ENCODE results near the gene ADGRA1.
"Not testable (repeated sequence)": the region's sequence is repeated elsewhere in the genome, so short reads cannot be mapped to it uniquely, and the experiment has no call there.

ADGRA1 gene

DNA sequence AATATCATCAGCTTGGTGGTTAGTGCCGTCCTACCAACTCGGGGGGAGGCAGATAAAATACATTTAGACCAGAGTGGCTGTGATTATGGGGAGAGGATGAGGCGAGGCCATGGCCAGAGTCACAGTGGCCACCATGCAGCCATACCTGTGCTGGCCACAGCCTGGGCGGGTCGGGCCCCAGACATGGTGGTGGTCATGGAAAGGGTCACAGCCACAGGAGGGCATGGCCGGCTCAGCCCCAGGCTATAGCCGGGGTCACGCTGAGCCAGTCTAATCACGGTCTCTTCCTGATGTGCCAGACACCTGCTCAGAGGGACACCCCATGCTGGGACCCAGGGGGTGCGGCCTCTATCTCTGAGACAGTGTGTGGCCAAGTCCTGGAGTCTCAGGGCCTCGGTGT, 10.2 kb downstream of the ADGRA1 start:
- no peak for DNase-seq

DNA sequence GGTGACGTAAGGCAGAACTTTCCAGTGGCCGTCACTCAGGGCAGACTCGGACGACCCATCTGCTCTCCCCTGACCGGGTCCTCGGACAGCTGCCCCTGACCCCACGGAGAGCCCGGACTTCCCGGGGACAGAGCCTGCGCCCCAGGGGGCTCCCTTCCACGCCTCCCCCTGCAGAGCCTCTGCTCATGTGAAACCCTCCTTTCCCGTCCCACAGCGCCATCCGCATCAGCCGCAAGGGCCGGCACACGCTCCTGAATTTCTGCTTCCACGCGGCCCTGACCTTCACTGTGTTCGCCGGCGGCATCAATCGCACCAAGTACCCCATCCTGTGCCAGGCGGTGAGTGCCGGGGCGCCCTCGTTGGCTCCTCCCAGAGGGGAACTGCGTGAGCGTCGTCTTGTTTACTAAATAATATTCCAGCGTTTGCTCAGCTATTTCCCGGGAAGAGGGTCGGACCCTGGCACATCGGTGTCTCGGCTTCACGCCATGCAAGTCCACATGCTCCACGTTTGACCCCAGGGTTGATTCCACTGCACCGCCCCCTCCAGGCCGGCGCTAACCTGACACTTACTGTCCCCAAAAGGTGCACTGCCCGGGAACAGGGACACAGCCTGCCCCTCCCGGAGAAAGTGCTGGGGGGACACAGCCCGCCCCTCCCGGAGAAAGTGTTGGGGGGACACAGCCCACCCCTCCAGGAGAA, 10.9 kb downstream of the ADGRA1 start:
- no peak for DNase-seq

DNA sequence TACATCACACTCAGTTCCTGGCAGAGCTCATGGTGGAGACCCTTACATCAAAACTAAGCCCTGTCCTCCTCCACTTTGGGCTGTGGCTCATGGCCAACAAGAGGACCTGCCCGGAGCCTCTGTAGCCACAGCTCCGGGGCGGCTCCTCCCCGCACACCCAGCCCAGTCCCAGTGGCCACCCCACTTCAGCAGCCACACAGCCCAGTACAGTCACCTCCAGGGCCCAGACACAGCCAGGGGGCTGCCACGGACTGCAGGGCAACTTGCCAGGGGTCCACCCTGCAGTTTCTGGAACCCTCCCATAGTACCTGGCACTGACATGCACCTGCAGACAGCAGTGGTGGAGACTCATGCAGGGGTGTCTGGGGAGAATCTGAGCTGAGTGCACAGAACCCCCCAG, 11.8 kb downstream of the ADGRA1 start:
- DNase-seq, result no peak

DNA sequence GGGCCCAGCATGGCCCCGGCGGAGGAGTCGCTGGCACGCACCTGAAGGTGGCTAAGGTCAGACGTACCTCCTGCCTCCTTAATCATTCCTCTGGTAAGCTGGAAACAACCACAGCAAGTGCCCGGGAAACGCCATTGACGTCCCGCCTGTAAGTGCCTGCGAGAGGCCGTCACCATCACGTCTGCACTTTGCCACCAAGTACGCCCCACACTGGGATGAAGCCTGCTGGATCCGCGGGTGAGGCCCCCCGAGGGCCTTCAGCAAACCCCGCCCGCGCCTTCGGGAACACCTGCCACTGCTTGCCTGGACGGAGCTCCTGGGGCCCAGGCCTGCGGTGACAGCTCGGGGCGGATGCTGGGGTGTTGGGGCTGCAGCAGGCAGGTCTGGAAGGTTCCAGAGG, 12.5 kb downstream of the ADGRA1 start:
- no peak for DNase-seq

DNA sequence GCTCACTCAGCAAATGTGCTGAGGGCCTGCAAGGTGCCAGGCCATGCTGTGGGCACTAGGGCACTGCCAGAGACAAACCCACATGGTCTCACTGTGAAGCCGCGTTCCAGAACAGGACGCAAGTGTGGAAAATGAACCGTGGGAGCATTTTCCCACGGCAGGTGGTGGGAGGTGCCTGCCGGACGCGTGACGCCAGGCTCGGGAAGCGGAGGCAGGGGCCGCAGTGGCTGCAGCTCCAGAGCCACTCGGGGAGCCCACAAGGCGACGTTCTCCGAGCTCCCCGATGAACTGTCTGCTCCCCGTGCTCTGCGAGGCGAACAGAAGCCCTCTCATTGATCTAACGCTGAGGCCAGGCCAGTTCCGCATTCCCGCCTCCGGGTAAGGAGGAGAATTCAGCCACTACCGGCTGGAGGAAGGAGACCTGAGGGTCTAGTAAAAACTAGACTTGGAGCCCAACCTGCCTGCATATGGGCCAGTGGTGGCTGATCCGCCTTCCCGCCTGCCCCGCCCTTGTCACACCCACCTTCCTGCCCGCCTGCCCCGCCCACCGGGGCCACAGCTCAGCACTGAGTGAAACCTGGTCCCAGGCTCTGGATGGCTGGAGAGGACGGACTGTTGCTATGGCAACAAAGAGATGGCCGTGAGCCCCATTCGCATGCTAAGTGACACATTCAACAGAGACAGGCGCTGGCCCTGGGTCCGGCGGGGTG, 13.1 kb downstream of the ADGRA1 start:
- peak in 1 of 2 donors; percentile 4 for DNase-seq

DNA sequence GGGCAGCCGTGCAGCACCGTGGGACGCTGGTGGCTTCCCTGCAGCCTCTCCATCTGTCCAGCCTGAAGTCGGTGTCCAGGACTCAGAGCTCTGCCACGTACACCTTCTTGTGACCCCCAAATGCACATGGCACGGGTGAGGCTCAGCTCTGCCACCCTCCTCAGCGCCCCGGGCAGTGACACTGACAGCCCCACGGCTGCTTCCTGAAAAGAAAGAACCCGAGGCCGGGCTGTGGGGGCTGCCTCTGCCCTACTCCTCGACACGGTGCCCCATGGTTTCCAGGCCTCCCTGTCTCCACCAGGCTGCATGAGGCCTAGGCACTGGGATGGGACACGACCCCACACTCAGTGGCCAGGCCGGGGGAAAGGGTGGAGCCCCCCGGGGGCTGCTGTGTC, 13.7 kb downstream of the ADGRA1 start:
- DNase-seq, result no peak

DNA sequence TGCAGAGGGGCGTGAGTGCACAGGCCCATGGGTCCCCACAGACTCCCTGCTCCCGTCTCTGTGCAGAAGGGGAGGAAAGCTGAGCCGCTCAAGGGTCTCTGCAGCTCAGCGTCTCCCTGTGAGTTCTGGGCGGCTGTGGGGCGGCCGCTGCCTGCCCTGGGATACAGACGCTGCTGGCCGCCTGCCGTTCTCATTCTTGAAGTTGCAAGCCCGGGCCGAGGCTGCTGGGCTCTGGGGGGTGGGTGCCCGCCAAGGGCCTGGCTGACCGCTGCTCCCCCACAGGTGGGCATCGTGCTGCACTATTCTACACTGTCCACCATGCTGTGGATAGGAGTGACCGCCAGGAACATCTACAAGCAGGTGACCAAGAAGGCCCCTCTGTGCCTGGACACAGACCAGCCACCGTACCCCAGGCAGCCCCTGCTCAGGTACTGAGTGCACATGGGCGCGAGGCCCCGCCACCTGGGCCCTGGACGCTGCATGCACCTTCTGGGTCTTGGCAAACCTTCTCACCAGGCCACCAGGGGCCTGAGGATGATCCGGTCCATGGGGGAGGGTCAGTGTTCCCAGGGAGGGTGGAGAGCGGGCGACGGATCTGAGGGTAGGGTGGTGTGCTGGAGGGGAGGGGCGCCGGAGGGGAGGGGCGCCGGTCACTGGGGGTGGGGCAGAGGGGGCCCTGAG, 14.8 kb downstream of the ADGRA1 start:
- DNase-seq, result no peak

DNA sequence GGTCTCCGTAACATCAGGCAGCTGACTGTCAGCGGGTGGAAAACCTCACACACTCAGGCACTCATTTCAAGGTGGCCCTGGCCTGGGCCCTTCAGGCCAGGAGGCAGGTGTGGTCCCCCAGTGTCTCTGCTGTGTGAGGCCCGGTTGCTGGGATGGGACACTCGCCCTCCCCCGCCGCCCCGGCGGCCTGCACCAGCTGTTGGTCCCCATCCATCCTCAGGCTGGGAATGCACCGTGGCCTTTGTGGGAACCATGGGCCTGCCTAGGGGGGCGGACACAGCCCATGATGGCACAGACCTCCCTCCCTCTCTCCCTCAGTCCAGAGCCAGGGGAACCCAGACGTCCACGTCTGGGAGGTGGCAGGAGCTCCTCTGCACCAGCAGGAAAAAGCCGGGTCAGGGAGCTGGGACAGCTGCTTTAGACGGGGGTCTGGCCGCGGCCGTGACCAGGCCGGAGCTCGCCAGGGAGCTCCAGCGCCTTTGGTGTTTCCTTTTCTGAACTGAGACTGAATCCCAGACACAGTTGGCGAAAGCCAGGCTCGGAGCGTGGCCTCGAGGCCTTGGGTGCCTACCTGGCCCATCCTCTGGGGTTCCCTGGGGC, 15.7 kb downstream of the ADGRA1 start:
- DNase-seq, result no peak

DNA sequence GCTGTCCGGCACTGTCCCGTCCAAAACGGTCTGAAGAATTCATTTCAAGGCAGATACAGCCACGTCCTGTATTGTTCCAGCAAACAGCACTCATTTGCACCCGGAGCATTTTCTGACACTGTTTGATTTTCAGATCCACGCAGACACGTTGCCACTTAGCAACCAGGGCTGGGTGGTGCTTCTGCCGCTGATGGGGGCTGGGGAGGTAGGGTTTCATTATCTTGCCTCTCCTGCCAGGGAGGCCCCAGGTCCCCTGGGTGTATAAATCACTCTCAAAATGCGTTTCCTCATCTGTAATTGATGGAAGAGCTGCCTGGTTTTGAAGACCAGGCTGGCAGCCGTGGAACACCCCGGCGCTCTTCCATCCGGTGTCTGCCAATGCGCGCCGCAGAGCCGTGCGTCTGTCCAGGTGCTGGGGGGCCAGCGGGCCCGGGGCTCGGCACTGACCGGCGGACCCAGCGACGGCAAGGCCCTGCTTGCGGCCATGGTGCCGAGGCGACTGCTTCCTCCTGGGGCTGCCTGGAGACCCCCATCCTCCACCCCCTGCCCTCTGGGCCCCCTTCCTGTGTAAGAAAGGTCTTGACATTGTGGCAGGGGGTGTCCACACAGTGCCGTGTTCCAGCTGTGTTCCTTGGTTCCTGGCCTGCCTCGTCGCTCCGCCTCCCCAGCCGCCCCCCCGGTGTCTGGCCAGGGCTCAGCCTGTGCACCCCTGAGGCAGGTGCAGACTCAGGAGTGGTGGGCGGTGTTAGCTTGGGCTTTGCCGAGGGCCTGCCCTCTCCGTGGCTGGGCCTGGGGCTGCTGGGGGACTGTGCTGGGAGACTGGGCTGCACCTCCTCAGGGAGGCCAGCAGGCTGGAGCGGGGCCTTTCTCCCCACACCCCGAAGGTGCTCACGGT, 16.6 kb downstream of the ADGRA1 start:
- DNase-seq, result no peak

DNA sequence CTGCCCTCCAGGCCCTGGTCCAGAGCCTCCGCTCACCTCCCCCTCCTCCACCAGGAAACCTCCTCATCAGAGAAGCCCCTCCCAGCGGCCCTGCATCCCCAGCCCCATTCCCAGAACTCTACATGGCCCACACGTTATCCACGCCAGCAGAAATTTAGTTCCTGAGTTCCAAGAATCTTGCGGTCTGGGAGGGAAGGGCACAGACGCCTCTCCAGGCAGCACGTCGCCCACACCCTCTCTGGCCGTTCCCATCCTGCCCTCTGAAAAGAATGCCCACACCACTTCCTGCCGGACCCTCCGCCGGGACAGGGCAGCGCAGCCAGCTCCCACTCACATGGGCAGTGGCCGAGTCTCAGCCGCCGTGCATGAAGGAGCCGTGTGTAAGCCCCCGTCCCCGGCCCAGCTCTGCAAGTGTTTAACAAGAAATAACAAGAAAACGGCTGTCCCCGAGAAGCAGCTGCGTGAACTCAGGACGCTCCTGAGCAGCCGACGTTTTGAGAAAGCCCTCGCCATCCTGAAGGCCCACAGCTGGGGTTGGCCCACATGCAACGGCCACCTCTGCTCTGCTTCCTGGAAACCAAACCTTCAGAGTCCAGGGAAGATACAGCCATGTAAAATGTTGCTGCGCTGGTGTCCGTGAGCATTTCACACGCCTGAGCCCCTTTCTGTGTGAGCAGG, 17.4 kb downstream of the ADGRA1 start:
- no peak for DNase-seq

DNA sequence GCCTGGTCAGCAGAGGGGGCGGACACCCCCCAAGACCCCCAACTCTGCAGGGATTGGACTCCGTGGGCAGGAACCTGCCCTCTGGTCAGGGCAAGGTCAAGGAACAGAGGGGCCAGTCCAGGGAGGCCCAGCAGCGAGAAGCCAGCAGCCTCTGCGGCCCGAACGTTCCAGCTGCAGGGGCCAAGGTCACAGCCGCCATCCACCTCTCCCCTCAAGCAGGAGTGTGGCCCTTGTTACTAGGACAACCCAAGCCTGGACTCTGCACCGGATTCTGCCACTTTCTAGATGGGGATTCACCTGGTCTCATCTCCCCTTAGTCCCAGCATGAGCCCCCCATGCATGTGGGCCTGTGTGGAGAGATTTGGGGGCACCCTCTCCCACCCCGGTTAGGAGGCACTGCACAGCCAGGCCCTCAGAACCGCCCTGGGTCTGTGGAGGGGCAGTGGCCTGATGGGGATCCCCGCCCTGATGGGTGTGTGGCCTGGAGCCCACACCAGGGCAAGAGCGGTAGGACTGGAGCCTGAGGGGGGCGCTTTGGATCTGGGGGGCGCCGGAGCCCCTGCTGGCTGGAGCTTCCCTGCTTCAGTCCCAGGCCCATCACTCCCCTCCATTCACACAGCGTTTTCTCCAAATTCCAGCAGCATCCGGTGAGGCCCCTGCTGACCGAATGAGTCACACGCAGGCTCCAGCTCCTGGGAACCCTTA, 18.1 kb downstream of the ADGRA1 start:
- DNase-seq, result no peak

DNA sequence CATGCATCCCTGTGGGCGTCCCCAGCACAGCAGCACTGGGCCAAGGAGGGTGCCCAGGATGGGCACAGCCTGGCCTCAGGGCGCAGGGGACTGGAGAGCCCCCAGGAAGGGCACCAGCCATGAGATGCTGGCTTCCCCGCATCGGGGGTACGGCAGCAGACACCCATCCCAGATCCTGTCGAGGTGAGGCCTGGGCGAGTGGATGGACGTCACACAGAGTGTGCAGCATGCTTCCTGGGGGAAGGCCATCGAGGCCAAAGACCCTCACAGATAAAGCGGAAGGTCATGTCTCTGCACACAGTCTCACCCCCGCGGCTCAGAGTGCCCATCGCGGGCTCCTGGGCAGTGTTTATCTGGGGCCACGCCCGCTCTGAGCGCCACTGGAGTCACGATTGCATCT, 18.8 kb downstream of the ADGRA1 start:
- no peak for DNase-seq

DNA sequence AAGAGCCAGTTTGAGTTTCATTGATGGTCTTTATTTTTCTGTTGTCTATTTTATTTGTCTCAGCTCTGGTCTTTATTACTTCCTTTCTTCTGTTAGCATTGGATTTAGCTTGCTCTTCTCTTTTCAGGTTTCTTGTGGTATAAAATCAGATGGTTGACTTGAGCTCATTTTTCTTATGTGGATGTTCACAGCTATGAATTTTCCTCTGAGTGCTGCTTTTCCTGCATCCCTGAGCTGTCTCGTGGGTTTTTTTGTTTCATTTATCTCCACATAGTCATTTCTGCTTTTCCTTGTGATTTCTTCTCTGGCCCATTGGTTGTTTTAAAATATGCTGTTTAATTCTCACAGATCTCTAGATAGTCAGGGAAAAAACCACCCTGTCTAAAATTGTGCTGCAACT, 19.7 kb downstream of the ADGRA1 start:
- DNase-seq, result no peak

DNA sequence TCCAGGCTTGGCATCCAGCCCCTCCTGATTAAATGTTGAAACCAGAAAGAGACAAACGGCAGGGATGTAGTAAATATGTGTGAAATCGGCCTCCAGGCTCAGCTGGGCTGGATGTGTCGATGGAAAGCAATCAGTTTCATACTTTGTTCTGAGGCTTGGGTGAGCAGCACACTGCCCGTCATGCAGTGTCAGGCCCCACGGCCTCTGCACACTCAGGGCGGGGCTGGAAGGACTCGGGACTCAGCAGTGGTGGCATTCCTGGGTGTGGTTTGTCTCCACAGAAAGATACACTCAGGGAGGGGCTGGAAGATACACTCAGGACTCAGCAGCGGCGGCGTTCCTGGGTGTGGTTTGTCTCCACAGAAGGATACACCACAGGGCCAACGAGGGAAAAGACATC, 22.0 kb downstream of the ADGRA1 start:
- no peak for DNase-seq

DNA sequence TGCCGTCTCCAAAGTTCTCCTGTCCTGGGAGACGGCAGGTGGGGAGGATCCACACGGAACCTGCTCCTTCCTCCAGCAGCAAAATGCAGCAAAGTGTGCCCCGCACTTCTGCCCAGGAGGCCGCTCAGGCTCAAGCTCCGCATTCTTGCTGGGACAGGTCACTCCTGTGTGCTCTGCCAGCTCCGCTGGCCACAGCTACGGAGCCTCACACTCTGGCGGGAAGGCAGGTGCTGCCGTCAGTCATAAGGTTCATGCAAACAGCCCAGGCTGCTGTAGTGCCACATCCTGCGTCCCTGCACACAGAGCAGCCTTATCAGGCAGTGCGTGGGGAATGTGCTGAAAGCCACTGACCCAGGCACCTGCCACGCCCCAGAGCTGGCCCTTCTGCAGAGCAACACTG, 22.4 kb downstream of the ADGRA1 start:
- DNase-seq, result no peak

DNA sequence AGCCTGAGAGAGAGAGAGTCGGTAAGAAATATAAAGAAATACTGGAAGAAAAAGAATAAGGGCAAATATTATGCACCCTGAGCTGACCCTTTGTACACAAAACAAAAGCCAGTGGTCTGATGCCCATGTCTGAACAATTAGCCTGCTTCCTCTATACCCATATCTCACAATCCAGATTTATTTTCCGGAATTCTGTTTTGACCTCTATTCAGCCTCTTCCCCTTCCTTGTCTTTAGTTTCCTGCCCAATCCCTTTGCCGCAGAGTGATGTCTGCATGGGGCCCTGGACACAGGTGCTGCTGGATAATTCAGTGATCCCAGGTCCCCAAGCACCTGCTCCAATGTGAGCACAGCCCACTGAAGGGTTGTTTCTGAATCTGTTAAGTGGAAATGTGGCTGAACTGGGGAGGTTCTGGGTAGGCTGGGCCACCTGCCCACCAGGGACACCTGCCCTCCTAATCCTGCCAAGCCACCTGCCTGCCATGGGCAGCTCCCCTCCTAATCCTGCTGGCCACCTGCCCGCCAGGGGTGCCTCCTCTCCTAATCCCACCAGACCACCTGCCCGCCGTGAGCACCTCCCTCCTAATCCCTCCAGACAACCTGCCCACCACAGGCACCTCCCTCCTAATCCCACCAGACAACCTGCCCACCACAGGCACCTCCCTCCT, 23.0 kb downstream of the ADGRA1 start:
- DNase-seq, result no peak

DNA sequence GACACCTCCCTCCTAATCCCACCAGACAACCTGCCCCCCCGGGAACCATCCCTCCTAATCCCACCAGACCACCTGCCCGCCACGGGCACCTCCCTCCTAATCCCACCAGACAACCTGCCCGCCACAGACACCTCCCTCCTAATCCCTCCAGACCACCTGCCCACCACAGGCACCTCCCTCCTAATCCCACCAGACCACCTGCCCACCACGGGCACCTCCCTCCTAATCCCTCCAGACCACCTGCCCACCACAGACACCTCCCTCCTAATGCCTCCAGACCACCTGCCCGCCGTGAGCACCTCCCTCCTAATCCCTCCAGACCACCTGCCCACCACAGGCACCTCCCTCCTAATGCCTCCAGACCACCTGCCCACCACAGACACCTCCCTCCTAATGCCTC, 23.9 kb downstream of the ADGRA1 start:
- not testable (repeated sequence) for DNase-seq

DNA sequence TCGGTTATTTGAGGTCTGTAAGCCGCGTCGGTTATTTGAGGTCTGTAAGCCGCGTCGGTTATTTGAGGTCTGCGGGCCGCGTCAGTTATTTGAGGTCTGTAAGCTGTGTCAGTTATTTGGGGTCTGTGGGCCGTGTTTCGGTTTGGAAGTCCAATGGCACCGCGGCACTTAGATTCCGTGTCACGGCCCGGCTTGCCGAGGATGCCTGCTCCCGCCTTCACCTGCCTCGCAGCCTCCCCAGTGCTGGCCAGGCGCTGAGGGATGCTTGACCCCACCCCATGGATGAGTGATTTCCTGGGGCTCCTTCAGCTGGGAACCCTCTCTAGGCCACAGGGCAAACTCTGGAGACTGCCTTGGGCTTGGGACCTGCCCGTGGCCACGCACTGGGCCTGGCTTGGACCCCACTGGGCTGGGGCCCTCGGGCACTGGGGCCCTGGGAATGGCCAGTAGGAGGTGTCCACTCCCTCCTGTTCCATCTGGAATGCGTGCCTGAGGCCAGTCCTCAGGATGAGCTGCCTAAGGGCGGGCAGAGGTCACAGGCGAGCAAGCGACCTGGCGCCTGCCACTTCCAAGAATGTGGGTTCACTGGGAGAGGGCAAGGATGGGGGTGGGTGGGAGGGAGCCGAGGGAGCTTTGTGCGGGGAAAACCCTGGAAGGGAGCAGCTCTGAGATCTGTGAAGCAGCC, 25.6 kb downstream of the ADGRA1 start:
- DNase-seq, result no peak

DNA sequence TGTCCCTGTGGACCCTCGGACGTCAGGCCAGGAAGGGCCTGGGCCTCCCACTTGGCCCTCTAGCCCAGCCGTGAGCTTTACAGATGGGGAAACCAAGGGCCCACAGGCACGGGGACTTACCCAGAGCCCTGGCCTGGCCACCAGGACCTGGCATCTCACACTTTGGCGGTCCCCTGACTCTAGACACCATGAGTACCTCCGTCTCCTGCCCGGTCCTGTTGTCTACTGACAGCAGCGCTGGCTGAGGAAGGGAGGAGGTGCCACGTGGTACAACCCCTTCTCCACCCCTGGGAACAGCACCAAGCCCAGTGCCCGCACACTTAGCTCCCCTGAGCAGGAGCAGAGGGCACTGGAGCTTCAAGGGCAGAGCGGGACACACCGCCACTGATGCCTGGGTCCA, 26.1 kb downstream of the ADGRA1 start:
- no peak for DNase-seq

DNA sequence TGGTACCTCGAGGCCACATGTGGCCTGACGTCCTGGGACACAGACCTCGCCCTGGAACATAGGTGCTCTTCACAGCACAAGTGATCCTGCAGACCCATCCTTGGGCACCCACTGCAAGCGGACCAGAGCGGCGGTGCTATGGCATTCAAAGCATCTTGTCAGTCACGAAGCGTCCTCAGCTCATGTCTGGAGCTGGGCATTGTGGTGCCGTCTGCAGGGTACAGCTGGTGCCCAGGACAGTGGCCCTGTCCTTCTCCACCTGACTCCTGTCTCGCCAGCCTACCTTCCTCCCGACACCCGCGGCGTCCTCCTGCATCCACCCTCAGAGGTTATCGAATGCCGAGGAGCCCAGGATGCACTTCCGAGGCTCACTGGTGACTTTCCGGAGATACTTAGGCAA, 26.5 kb downstream of the ADGRA1 start:
- DNase-seq, result no peak

Measured in stimulated activated CD4-positive, alpha-beta T cell treated with anti-CD3 and anti-CD28 coated beads, Interleukin-2, amount 100 ng/mL, for 48 hours (primary cell).